ENCODE data around the gene TOP2B.
A peak's percentile ranks its signal among the peaks of the same experiment; 100 is the strongest.

The TOP2B gene, protein sequence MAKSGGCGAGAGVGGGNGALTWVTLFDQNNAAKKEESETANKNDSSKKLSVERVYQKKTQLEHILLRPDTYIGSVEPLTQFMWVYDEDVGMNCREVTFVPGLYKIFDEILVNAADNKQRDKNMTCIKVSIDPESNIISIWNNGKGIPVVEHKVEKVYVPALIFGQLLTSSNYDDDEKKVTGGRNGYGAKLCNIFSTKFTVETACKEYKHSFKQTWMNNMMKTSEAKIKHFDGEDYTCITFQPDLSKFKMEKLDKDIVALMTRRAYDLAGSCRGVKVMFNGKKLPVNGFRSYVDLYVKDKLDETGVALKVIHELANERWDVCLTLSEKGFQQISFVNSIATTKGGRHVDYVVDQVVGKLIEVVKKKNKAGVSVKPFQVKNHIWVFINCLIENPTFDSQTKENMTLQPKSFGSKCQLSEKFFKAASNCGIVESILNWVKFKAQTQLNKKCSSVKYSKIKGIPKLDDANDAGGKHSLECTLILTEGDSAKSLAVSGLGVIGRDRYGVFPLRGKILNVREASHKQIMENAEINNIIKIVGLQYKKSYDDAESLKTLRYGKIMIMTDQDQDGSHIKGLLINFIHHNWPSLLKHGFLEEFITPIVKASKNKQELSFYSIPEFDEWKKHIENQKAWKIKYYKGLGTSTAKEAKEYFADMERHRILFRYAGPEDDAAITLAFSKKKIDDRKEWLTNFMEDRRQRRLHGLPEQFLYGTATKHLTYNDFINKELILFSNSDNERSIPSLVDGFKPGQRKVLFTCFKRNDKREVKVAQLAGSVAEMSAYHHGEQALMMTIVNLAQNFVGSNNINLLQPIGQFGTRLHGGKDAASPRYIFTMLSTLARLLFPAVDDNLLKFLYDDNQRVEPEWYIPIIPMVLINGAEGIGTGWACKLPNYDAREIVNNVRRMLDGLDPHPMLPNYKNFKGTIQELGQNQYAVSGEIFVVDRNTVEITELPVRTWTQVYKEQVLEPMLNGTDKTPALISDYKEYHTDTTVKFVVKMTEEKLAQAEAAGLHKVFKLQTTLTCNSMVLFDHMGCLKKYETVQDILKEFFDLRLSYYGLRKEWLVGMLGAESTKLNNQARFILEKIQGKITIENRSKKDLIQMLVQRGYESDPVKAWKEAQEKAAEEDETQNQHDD (N-terminal part only)

DNA sequence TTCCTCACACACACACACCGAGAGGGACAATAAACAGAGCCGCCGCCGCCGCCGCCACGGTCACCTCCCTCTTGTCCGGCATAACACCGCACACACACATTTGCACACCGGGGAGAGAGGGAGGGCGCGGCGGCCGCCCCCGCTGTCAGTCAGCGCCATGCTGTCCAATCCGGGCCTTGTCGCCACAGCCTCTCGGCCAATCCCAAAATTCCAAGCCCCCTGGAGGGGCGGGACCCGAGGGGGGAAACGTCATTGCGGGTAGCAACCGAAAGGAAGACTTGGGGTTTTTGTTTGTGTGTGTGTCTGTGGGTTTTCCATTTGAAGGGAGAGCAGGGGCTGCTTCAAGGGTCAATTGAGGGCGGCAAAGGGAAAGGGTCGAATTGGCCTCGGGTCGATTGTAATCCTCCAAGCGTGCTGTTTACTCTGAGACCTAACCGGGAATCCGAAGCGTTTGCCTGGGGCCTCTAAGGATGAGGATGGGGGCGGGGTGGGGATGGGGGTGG lies at the start of gene TOP2B:
Gene TOP2B, minus strand, starts transcription at position 96 of the 503 bp plus-strand sequence. CDS start 610 bp downstream, outside the sequence.
- Histone ChIP-seq H3K36me3 (ENCODE audit: control insufficient read depth, insufficient read depth, low read length) (no peaks in the 10 kb centered on the region), H3K4me1 (ENCODE audit: control insufficient read depth, insufficient read depth, low read length) (peaks cover 33% of the 10 kb centered on the region), H3K9ac (ENCODE audit: low read depth, low read length) (peak within 1 kb of the TSS; percentile 92), H3K27ac (ENCODE audit: low read depth, low read length) (peak within 1 kb of the TSS; percentile 95), H3K9me3 (ENCODE audit: control insufficient read depth, insufficient read depth, low read length) (no peaks in the 10 kb centered on the region), H3K27me3 (ENCODE audit: control insufficient read depth, insufficient read depth, low read length) (no peaks in the 10 kb centered on the region), H3K4me3 (ENCODE audit: low read depth, low read length) (peak within 1 kb of the TSS; percentile 94)

DNA sequence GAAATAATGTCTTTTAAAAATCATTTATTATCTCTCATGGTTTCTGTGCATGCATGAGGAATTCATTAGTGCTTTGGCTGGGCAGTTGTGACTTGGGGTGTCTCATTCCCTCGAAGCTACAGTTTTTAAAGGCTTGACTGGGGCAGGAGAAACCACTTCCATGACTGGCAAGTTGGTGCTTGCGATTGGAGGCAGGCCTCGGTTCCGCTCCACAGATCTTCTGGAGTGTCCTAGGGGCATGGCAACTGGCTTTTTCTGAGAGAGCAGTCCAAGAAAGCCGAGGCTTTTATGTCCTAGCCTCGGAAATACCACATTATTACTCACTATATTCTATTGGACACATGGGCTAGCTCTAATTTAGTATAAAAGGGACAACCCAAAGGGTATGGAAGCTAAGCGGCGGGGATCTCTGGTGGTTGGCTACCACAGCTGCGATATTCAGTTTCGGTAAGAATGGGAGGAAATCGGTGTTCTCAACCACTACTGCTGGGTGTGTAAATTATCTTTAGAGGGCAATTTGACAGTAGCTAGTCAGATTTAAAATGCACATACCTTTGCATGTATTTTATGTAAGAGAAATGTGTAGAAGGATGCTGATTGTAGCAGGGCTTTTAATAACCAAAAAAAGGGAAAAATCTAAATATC lies 48.8 kb upstream of the TOP2B start:
- Histone ChIP-seq H3K36me3 (ENCODE audit: control insufficient read depth, insufficient read depth, low read length) (no peaks in the 10 kb centered on the region), H3K4me3 (ENCODE audit: low read depth, low read length) (no peak overlapping the region), H3K9me3 (ENCODE audit: control insufficient read depth, insufficient read depth, low read length) (no peaks in the 10 kb centered on the region), H3K27me3 (ENCODE audit: control insufficient read depth, insufficient read depth, low read length) (no peaks in the 10 kb centered on the region), H3K4me1 (ENCODE audit: control insufficient read depth, insufficient read depth, low read length) (no peaks in the 10 kb centered on the region), H3K9ac (ENCODE audit: low read depth, low read length) (no peak overlapping the region), H3K27ac (ENCODE audit: low read depth, low read length) (no peak overlapping the region)

DNA sequence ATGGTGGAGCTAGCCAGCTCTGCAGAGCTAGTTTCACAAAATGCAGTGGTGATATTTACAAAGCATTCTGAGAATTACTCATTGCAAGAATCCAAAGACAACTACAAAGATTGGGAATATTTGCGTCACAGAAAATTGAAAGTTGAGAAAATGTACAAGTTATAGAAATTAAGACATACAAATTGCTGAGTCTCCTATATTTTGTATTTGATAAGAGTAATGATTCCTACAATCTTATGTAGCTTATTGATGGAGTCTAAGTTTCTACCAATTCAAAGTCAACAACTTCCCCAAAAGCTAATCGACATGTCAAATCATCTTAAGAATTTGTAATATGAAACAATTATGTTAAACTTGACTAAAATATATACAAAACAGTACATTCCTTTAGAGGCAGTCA lies 46.4 kb upstream of the TOP2B start:
- H3K27me3 ChIP-seq (ENCODE audit: control insufficient read depth, insufficient read depth, low read length): no peaks in the 10 kb centered on the region
- H3K4me1 ChIP-seq (ENCODE audit: control insufficient read depth, insufficient read depth, low read length): no peaks in the 10 kb centered on the region
- no peak overlapping the region for H3K27ac ChIP-seq (ENCODE audit: low read depth, low read length)
- H3K4me3 ChIP-seq (ENCODE audit: low read depth, low read length): no peak overlapping the region
- H3K9ac ChIP-seq (ENCODE audit: low read depth, low read length): no peak overlapping the region
- no peaks in the 10 kb centered on the region for H3K36me3 ChIP-seq (ENCODE audit: control insufficient read depth, insufficient read depth, low read length)
- H3K9me3 ChIP-seq (ENCODE audit: control insufficient read depth, insufficient read depth, low read length): no peaks in the 10 kb centered on the region

DNA sequence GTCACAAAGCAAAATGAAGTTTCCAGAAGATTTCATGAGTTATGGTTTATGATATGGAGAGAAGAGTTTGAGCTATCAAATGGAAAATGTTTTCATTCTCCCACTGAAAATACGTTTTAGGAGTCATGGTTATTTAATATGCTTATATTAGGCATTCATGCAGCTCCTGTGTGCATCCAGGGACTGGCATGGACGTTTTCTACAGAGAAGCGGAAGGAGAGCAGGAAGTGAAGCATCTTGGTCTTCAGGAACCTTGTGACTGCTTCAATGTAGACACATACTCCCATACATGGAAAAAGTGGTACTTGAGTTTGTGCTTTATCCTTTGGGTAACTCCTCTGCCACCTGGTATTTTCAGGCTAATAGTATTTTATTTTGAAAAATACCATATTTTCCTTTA lies 43.3 kb upstream of the TOP2B start:
- no peaks in the 10 kb centered on the region for H3K36me3 ChIP-seq (ENCODE audit: control insufficient read depth, insufficient read depth, low read length)
- H3K9me3 ChIP-seq (ENCODE audit: control insufficient read depth, insufficient read depth, low read length): no peaks in the 10 kb centered on the region
- H3K4me1 ChIP-seq (ENCODE audit: control insufficient read depth, insufficient read depth, low read length): no peaks in the 10 kb centered on the region
- H3K27ac ChIP-seq (ENCODE audit: low read depth, low read length): no peak overlapping the region
- H3K9ac ChIP-seq (ENCODE audit: low read depth, low read length): no peak overlapping the region
- no peak overlapping the region for H3K4me3 ChIP-seq (ENCODE audit: low read depth, low read length)
- no peaks in the 10 kb centered on the region for H3K27me3 ChIP-seq (ENCODE audit: control insufficient read depth, insufficient read depth, low read length)

DNA sequence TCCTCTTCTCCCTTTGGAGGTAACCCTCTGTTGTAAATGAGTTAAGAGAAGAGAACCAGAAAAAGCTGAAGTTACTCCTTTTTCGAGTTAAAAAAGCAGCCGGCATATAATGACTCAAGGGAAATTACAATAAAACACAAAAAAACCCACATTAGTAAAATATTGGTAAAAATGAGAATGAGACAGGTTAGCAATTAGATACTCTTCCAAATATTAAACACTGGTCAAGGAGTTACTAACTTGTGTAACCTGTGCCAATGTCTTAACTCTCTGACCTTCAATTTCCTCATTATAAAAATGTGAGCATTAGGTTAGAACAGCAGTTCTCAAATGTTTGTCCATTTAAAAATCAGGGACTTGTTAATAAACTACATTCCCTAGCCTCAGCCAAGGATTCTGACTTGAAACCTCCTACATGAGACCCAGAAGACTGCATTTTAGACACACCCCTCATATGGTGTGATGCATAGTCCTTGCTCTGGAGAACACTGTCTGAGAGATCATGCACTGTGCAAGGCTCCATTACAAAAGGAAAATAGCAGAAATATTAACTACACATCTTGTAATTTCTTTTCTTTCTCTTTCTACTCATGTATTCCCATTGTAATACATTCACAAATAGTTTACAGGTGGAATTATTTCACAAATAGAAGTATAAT lies 42.7 kb upstream of the TOP2B start:
- Histone ChIP-seq H3K27ac (ENCODE audit: low read depth, low read length) (no peak overlapping the region), H3K27me3 (ENCODE audit: control insufficient read depth, insufficient read depth, low read length) (no peaks in the 10 kb centered on the region), H3K36me3 (ENCODE audit: control insufficient read depth, insufficient read depth, low read length) (no peaks in the 10 kb centered on the region), H3K4me3 (ENCODE audit: low read depth, low read length) (no peak overlapping the region), H3K9ac (ENCODE audit: low read depth, low read length) (no peak overlapping the region), H3K4me1 (ENCODE audit: control insufficient read depth, insufficient read depth, low read length) (no peaks in the 10 kb centered on the region), H3K9me3 (ENCODE audit: control insufficient read depth, insufficient read depth, low read length) (no peaks in the 10 kb centered on the region)

DNA sequence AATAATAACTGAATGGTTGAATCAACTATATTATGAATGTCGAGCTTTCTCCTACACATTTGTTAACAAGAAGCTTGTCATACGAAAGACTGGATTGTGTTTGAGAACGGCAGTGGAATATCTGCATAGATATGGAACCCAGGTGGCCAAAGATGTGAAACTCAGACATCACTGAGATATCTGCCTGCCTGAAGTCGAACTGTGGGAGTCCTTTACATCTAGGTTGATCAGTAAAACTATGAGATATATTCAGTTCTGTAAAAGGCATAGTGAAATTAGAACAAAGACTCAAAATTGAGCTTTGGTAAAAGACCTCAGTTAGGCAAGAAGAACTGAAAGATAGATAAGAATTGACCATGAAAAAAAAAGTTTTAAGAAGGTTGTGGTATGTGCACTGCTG lies 41.5 kb upstream of the TOP2B start:
- Histone ChIP-seq H3K4me3 (ENCODE audit: low read depth, low read length) (no peak overlapping the region), H3K4me1 (ENCODE audit: control insufficient read depth, insufficient read depth, low read length) (no peaks in the 10 kb centered on the region), H3K36me3 (ENCODE audit: control insufficient read depth, insufficient read depth, low read length) (no peaks in the 10 kb centered on the region), H3K9me3 (ENCODE audit: control insufficient read depth, insufficient read depth, low read length) (no peaks in the 10 kb centered on the region), H3K27ac (ENCODE audit: low read depth, low read length) (no peak overlapping the region), H3K9ac (ENCODE audit: low read depth, low read length) (no peak overlapping the region), H3K27me3 (ENCODE audit: control insufficient read depth, insufficient read depth, low read length) (no peaks in the 10 kb centered on the region)

DNA sequence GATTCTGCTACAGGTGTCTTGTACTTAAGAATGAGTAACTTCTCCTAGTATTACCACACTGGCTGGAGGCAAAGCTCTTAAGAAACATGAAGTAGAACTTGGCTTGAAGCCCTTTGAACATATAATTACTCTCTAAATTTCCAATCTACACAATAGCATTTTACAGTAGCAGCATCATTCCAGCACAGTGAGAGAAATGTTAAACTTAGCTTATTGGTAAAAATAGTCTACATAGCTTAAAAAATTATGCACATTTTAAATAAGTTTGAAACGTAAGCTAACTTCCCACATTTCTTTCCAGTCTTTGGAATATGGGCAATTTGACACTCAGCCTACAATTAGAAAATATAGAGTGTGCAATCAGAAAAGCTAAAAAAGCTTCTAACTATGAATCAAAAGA lies 32.8 kb upstream of the TOP2B start:
- no peak overlapping the region for H3K27ac ChIP-seq (ENCODE audit: low read depth, low read length)
- no peaks in the 10 kb centered on the region for H3K27me3 ChIP-seq (ENCODE audit: control insufficient read depth, insufficient read depth, low read length)

DNA sequence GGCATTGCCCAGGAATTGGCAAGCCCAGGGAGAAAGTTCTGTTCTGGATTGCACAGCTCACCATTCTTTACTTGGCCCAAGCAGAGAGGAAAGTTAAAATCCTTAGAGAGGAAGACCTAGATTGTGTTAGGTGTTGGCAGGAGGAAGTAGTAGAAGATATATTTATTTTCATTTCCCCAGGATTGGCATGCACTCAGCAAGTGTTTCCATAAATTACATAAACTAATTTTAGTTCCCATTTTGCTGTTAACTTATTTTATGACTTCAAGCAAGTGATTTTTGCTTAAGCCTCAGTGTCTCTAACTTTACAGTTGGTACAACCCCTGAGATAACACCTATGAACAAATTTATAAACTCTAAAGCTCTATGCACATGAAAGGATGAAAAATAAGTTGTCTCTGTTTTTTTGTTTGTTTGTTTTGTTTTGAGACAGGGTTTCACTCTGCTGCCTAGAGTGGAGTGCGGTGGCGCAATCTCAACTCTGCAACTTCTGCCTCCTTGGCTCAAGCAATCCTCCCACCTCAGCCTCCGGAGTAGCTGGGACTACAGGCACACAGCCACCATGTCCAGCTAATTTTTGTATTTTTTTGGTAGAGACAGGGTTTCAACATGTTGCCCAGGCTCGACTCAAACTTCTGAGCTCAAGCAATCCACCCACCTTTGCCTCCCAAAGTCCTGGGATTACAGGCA lies 31.2 kb upstream of the TOP2B start:
- H3K9me3 ChIP-seq (ENCODE audit: control insufficient read depth, insufficient read depth, low read length): no peaks in the 10 kb centered on the region
- no peaks in the 10 kb centered on the region for H3K36me3 ChIP-seq (ENCODE audit: control insufficient read depth, insufficient read depth, low read length)
- H3K27ac ChIP-seq (ENCODE audit: low read depth, low read length): no peak overlapping the region
- H3K4me3 ChIP-seq (ENCODE audit: low read depth, low read length): no peak overlapping the region
- H3K4me1 ChIP-seq (ENCODE audit: control insufficient read depth, insufficient read depth, low read length): peaks cover 8% of the 10 kb centered on the region; the same call in 1 of the 2 replicates
- no peaks in the 10 kb centered on the region for H3K27me3 ChIP-seq (ENCODE audit: control insufficient read depth, insufficient read depth, low read length)
- no peak overlapping the region for H3K9ac ChIP-seq (ENCODE audit: low read depth, low read length)

More for the DNA sequence above, 32.8 kb upstream of the TOP2B start:
- Histone ChIP-seq H3K36me3 (ENCODE audit: control insufficient read depth, insufficient read depth, low read length) (no peaks in the 10 kb centered on the region), H3K4me1 (ENCODE audit: control insufficient read depth, insufficient read depth, low read length) (no peaks in the 10 kb centered on the region; the same call in 1 of the 2 replicates), H3K9me3 (ENCODE audit: control insufficient read depth, insufficient read depth, low read length) (no peaks in the 10 kb centered on the region), H3K4me3 (ENCODE audit: low read depth, low read length) (no peak overlapping the region), H3K9ac (ENCODE audit: low read depth, low read length) (no peak overlapping the region)

DNA sequence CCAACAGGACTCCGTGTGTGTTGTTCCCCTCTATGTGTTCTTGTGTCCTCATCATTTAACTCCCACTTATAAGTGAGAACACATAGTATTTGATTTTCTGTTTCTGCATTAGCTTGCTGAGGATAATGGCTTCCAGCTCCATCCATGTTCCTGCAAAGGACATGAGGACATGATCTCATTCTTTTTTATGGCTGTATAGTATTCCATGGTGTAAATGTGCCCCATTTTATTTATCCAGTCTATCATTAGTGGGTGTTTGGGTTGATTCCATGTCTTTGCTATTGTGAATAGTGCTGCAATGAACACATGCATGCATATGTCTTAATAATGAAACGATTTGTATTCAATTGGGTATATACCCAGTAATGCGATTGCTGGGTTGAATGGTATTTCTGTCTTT lies 28.5 kb upstream of the TOP2B start:
- Histone ChIP-seq H3K9me3 (ENCODE audit: control insufficient read depth, insufficient read depth, low read length) (no peaks in the 10 kb centered on the region), H3K36me3 (ENCODE audit: control insufficient read depth, insufficient read depth, low read length) (no peaks in the 10 kb centered on the region), H3K9ac (ENCODE audit: low read depth, low read length) (no peak overlapping the region), H3K27ac (ENCODE audit: low read depth, low read length) (no peak overlapping the region), H3K4me1 (ENCODE audit: control insufficient read depth, insufficient read depth, low read length) (peaks cover 8% of the 10 kb centered on the region; the same call in 1 of the 2 replicates), H3K27me3 (ENCODE audit: control insufficient read depth, insufficient read depth, low read length) (no peaks in the 10 kb centered on the region), H3K4me3 (ENCODE audit: low read depth, low read length) (no peak overlapping the region)

Data from HUES48 (cell line).